Measurements from ENCODE around the gene BUD31. TPM values are rescaled to one million over a fixed set of nuclear protein-coding genes. Genes with fewer than 3 reads are reported as not detected.

BUD31 gene
- total and polyA plus RNA-seq, 9 of the 15 experiments (the other 6 are each of a cell fraction or from before 2014, with no cell fraction given), result 105 to 342 (median 247) TPM

- TF ChIP-seq ZNF766 (CRISPR knock-in tag; conservative IDR thresholded peaks at IDR 0.05) (0 out of 2 replicates have a peak, but pooled peaks have one; percentile 29), ATF3 (IDR thresholded peaks at IDR 0.05) (no peak), ATF3 (CRISPR knock-in tag; conservative IDR thresholded peaks at IDR 0.05) (0 out of 2 replicates have a peak, but pooled peaks have one; percentile 31), FOXK2 (conservative IDR thresholded peaks at IDR 0.05 in 1 of 2, IDR thresholded peaks at IDR 0.05 in 1 of 2; ENCODE audit: low read depth in 2 of 2) (no peak), TRIM24 (IDR thresholded peaks at IDR 0.05) (0 out of 4 replicates have a peak, but pooled peaks of 1 of the 2 experiments have one; percentile 25), CBX2 (IDR thresholded peaks at IDR 0.05; ENCODE audit: insufficient read depth, low read length, poor library complexity, severe bottlenecking) (no peak), KLF13 (tag; IDR thresholded peaks at IDR 0.05; ENCODE audit: borderline replicate concordance, low read depth) (0 out of 2 replicates have a peak, but pooled peaks have one; percentile 3), ATF1 (CRISPR knock-in tag; IDR thresholded peaks at IDR 0.05) (no peak), ATF1 (tag; IDR thresholded peaks at IDR 0.05) (peak; percentile 74; the same call in 1 of the 2 replicates), ZBTB26 (CRISPR knock-in tag; IDR thresholded peaks at IDR 0.05) (no peak), KDM5B (IDR thresholded peaks at IDR 0.05; ENCODE audit: insufficient replicate concordance, low read depth, low read length) (peak; percentile 71), RBM25 (IDR thresholded peaks at IDR 0.05; ENCODE audit: low read depth, low read length, severe bottlenecking) (peak; percentile 36), ZBTB7A (IDR thresholded peaks at IDR 0.05; ENCODE audit: borderline replicate concordance, control insufficient read depth, low read depth, low read length) (peak; percentile 48), BCOR (IDR thresholded peaks at IDR 0.05) (peak; percentile 73; the same call in 1 of the 2 replicates), MLX (CRISPR knock-in tag; conservative IDR thresholded peaks at IDR 0.05) (0 out of 4 replicates have a peak, but pooled peaks of 1 of the 2 experiments have one; percentile 46), PREB (CRISPR knock-in tag; IDR thresholded peaks at IDR 0.05) (0 out of 2 replicates have a peak, but pooled peaks have one; percentile 48), SAFB (IDR thresholded peaks at IDR 0.05; ENCODE audit: borderline replicate concordance, low read depth, low read length) (peak; percentile 21; the same call in 1 of the 2 replicates), U2AF1 (optimal IDR thresholded peaks at IDR 0.05; ENCODE audit: low read depth, low read length) (peak; percentile 71), SIX5 (IDR thresholded peaks at IDR 0.05; ENCODE audit: borderline replicate concordance in 1 of 2, insufficient read depth in 1 of 2, low read depth in 1 of 2, low read length in 2 of 2) (0 out of 4 replicates have a peak, but pooled peaks of 1 of the 2 experiments have one; percentile 3), ZNF134 (CRISPR knock-in tag; conservative IDR thresholded peaks at IDR 0.05) (no peak), GABPA (tag; conservative IDR thresholded peaks at IDR 0.05; ENCODE audit: low read depth) (peak; percentile 7; the same call in 1 of the 2 replicates), KAT7 (CRISPR knock-in tag; IDR thresholded peaks at IDR 0.05; ENCODE audit: borderline replicate concordance) (peak; percentile 90; the same call in 1 of the 2 replicates)
These were observed 34.4 kb upstream of the BUD31 start, which contains the start of gene ARPC1B (continued) for GRCh38 chr7:99374111-99375064.
